HG03575 (cell line): ENCODE data around the gene PLPP3.

ENCODE experiments used
- ATAC-seq: cut with Tn5 transposase; IDR thresholded peaks from one replicate; pipeline ENCODE4 v1.9.1; 2021; ENCODE audit not compliant: unreplicated experiment, insufficient number of reproducible peaks, low FRiP score; ENCODE audit errors: extremely low read depth

The PLPP3 gene

GRCh38 chr1:56482486-56482885 is 96.9 kb downstream of the PLPP3 start:
- no peak for ATAC-seq

DNA sequence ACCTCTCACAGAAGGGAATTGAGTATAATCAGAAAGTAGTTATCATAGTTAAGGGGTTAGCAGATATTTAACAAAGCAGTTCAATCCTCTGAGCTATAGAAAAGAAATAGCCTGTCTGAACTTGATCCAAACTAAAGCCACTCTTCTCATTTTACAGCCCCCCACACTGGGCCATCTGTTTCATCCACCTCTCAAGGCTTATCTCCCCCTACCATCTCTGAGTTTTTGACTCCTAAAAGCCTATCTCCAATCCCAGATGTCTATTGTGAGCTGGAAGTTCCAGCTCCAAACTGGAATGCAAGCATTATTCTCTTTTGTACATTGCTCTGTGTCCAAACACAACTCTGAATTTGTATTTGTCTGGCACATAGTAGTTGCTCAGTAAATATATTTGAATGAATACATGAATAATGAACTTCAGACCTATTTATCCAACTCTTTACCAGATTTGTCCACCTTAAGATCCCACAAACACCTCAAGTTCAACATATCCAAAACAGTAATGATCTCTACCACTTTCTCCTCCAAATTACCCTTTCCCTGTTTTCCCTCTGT is 98.1 kb downstream of the PLPP3 start:
- no peak for ATAC-seq

DNA sequence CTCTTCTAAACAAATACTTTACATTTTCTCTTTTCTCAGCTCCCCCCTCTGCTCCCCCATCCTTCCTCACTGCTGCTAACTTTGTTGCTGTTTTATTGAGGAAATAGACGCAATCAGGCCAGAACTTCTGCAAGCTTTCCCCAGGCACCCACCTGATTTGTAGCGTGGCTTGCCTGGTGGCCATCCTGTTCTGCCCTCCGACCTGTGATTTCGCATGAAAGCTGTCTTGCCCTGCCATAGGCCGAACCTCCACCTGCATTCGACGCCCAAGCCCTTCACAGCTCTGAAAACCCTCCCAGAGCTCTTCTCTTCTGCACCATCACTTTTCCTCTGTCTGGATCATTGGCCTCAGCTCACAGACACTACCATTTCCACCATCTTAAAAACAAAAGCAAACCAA is 100.6 kb downstream of the PLPP3 start:
- ATAC-seq, result no peak

DNA sequence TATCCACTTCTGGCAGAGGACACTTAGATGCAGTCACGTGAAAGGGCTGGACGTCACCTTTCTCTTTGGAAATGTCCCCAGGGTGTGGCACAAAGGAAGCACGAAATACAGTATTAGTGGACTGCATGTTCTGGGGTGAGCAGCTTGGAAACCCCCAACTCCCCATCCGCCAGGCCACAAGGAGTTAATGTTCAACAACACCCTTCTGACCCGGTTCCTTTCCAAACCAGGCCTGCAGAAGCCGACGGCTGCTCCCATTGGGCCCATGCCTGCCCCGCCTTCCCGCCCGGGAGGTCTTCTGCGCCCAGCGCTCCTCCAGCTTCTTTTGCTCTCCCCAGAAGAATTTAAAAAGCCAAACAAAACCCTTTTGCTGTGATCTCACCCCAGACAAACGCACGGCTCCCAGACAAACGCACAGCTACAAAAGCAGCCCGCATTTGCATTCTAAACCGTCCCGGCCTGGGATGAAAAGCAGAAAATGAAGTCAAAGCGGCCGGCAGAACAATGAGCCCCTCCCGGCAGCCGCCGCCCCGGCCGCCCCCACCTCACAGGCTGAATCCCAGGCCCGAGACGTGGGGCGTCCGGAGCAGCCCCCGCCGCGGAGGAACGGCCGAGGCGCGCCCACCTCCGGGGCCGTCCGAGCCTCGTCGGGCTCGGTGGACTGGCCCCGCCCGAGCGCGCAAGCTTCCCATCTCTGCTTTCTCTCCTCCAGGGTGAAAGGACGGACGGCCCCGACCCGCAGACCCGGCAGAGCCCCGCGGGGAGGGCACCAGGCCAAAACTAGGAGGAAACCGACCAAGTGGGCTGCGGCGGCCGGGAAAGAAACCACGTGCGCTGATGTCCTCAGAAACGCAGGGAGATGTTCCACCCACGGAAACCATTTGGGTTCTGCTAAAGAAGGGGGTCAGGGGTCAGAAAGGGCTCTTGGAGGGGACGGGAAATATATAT is 101.9 kb downstream of the PLPP3 start:
- no peak for ATAC-seq

DNA sequence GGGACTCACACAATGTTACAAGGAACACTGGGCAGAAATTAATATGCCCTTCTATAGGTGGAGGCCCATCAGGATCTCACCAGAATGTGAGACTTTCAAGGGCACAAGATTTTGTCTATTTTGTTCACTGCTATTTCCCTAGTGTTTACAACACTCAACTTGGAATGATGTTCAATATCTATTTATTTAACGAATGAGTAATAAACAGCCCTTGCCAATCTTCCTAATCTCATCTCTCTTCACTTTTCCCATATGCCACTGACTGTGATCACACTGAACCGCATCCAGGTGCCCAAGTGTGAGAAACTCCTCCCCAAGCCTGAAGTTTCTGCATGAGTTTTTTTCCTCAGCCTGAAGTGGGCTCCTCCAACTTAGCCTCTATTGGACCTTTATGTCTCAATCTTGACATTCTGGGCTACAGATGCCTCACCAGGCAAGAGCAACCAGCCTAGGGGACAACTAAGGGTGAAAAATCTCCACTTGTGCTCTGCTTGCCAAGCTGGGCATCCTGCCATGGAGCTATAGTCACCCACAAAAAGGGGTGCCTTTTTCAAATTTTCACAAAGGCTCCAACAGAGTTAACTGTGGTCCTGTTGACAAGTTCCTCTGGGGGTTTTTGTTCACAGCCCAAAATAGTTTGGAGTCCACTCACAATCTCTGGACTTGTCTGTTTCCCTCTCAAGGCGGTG is 105.6 kb downstream of the PLPP3 start:
- no peak for ATAC-seq

GRCh38 chr1:56472860-56473259 is 106.5 kb downstream of the PLPP3 start:
- peak; percentile 79 for ATAC-seq

DNA sequence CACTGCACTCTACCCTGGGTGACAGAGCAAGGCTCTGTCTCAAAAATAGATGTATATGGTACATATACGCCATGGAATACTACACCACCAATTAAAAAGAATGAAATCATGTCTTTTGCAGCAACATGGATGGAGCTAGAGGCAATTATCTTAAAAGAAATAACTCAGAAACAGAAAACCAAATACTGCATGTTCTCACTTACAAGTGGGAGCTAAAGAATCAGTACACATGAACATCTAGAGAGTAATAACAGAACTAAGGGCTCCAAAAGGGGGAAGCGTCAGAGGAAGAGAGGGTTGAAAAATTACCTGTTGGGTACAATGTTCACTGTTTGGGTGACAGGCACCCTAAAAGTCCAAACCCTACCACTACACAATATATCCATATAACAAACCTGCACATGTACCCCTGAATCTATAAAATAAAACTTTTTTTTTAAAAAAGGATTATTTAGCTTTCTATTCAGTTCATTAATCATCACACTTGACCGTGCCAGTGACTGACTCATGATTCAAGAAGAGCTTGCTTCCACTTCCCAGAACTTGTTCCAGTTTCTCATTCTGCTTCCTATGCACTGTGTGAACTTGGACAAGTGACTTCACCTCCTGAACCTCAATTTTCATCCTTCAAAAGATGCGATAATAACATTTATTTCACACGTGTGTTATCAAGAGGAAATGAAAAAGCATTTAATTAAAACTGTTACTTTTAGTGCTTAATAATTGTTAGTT is 109.6 kb downstream of the PLPP3 start:
- no peak for ATAC-seq

- ATAC-seq, result no peak
Observed at GRCh38 chr1:56468518-56468917, 110.8 kb downstream of the PLPP3 start.

GRCh38 chr1:56466538-56466937 is 112.8 kb downstream of the PLPP3 start:
- ATAC-seq, result no peak

- ATAC-seq, result no peak
Observed at GRCh38 chr1:56464294-56464693, 115.1 kb downstream of the PLPP3 start.

GRCh38 chr1:56463376-56463775 is 116.0 kb downstream of the PLPP3 start:
- ATAC-seq, result no peak

DNA sequence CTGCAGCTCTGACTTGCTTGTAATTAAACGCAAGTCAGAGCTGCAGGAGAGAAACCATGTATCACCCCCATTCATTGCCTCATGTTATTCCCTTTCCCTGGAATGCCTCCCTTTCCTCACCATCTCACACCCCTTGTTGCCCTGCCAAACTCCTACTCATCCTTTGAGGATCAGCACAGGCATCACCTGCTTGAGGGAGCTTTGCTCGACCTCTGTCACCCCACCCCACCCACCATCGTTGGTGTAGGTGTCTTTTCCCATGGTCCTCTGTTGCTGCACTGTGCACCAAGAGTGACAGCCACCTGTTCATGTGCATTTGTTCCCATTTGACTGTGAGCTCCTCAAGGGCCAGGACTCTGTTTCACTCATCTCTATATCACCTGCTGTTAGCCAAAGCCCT is 117.2 kb downstream of the PLPP3 start:
- no peak for ATAC-seq

DNA sequence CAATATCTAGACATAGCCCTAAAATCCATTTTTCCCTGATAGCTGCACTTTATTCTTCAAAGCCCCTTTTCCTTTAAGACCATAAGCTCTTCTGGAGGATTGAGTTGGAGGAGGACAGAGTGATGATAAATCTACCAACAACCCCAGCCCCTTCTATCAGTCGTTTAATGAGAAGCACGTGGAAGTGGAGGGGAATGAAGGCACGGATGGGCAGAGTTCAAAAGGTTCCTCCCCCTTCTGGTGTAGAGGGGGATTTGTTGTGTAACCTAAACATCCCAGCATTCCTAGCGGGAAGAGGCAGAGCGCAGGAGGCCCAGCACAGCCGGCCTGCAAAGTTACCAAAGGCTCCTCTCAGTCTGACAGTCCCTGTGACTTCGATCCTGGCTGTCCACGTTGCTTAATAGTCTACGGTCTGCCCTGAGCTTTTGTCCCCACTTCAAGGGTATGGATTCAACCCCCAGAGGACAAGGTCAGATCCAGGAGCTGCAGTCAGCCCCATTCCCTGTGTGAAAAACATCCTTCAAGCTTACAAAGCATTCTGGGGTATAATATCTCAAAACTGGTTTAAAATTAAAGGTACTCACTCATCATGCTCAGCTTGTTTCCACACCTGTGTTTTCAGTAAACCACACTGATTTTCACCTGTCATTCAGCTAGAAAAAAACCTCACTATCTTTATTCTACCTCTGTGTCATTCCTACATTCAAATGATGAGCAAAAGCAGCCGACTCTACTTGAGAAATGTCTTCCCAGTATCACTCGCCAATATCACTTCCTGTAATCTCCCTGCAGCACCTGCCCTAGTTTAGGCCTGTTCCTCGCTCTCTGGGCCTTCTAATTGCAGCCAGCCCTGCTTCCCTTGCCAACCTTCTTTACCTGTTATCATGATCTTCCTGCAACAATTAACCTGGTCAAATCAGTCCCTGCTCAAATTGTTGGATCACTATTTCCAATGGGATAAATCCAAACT is 117.9 kb downstream of the PLPP3 start:
- ATAC-seq, result no peak

- ATAC-seq, result no peak
Observed at GRCh38 chr1:56459260-56459659, 120.1 kb downstream of the PLPP3 start.

- ATAC-seq, result no peak
Observed at GRCh38 chr1:56457756-56458375, 121.5 kb downstream of the PLPP3 start.

DNA sequence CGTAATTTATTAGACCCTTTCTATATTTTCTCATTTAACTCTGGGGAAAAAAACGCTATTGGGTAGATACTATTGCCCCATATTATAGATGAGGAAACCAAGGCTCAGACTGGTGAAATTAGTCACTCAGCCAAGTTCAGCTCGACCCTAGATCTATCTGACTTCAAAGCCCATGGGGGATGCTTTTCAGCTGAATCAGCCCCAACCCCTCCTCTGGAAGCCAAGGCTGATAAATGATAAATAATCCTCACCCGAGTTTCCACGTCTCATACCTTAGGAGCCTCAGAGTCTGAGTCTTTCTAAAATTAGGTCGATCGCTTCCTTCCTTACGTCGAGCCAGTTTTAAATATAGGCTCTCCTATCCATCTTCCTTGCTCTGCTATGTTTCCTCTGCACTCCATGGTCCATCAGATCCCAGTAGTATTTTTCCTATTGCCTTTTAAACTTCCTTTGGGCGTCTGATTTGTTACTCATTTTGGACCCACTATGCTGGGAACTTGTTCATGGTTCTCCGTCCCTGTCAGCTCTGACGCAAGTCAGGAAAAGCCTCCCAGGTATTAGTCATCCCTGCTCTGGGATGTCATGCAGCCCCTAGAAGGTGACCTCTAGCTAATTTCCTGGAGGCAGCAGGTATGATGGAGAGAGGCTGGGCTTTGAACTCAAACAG is 122.8 kb downstream of the PLPP3 start:
- ATAC-seq, result no peak

DNA sequence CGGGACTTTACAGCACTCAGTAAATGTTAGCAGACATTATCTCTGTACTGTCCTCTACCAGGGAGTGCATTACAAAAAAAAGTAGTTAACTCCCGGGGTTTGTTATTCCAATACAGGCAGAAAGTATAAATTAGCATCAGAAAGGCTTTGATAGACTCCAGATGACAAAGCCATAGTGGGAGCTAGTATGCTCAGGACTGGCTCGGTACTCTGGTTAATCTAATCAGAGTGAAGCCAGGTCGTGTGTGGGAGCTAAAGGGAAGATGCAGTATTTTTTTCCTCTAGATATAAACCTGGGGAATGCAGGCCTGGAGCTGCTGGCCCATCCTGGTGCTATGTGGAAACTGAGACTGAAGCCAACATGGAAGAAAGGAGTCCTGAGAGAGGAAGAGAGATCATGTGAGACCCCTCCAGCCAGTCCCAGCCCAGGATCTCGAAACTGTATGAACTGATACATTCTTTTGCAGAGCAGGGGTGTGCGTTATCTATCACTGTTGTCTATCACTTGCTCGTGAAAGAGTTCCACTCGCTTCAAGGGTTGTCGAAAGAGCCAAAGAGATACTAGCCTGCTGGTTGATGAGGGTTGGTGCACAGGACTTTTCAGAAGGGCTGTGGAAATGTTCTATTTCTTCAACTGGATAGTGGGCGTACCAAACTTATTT is 125.8 kb downstream of the PLPP3 start:
- no peak for ATAC-seq
